ENCODE measurements around the gene ADCY4. TPM values are rescaled to one million over a fixed set of nuclear protein-coding genes. Genes with fewer than 3 reads are reported as not detected.

Gene ADCY4
- total and polyA plus RNA-seq, 2 experiments from 2014 or later, result 0.22 to 0.38 TPM

GRCh38 chr14:24347134-24347533 is 12.3 kb upstream of the ADCY4 start:
- DNase-seq, result no peak
- Histone ChIP-seq H4K20me1 (ENCODE audit: insufficient read depth) (no peaks in the 10 kb centered on the region), H3K36me3 (ENCODE audit: low read depth) (no peaks in the 10 kb centered on the region), H3K27ac (no peak overlapping the region), H3K4me2 (ENCODE audit: unreplicated experiment) (no peak overlapping the region), H3K9me2 (ENCODE audit: insufficient read depth) (no peaks in the 10 kb centered on the region), H3K27me3 (replicated peaks; ENCODE audit: insufficient read depth) (no peaks in the 10 kb centered on the region), H3K4me3 (no peak overlapping the region), H3K4me1 (ENCODE audit: insufficient read depth) (peaks cover 11% of the 10 kb centered on the region), H2AFZ (no peak overlapping the region), H3K9ac (no peak overlapping the region), H3K9me3 (ENCODE audit: low read depth) (no peaks in the 10 kb centered on the region), H3K79me2 (ENCODE audit: insufficient read depth) (no peaks in the 10 kb centered on the region), H3F3A (ENCODE audit: insufficient read depth) (peaks cover 11% of the 10 kb centered on the region)
- TF ChIP-seq EZH2phosphoT487 (IDR thresholded peaks at IDR 0.05; ENCODE audit: insufficient read depth, low read depth) (no peak), EZH2 (IDR thresholded peaks at IDR 0.05; ENCODE audit: insufficient read depth, poor library complexity, severe bottlenecking) (no peak)
- WGBS, 2 experiments (ENCODE audit: low coverage in 1 of 2, low lambda C conversion rate in 2 of 2, missing lambda C conversion rate in 2 of 2), result 40 to 41% methylated on average over 1 of the region's 1 CpG
- in situ Hi-C loops (cut with MboI), result no loop called here

- WGBS, 2 experiments (ENCODE audit: low coverage in 1 of 2, low lambda C conversion rate in 2 of 2, missing lambda C conversion rate in 2 of 2), result 80 to 81% methylated on average over 7 of the region's 7 CpGs
- peak; percentile 39 for DNase-seq
- H3K4me1 ChIP-seq (ENCODE audit: insufficient read depth), result no peaks in the 10 kb centered on the region
- H3K9me3 ChIP-seq (ENCODE audit: low read depth), result no peaks in the 10 kb centered on the region
- H3K27me3 ChIP-seq (replicated peaks; ENCODE audit: insufficient read depth), result no peaks in the 10 kb centered on the region
- no peak for TF ChIP-seq EZH2 (IDR thresholded peaks at IDR 0.05; ENCODE audit: insufficient read depth, poor library complexity, severe bottlenecking)
- TF ChIP-seq EZH2phosphoT487 (IDR thresholded peaks at IDR 0.05; ENCODE audit: insufficient read depth, low read depth), result no peak
- no peak overlapping the region for H3K4me2 ChIP-seq (ENCODE audit: unreplicated experiment)
- H3K36me3 ChIP-seq (ENCODE audit: low read depth), result no peaks in the 10 kb centered on the region
- no peak overlapping the region for H3K4me3 ChIP-seq
- H3K27ac ChIP-seq, result no peak overlapping the region
- in situ Hi-C loops (cut with MboI), result no loop called here
- H3K79me2 ChIP-seq (ENCODE audit: insufficient read depth), result no peaks in the 10 kb centered on the region
- H4K20me1 ChIP-seq (ENCODE audit: insufficient read depth), result no peaks in the 10 kb centered on the region
- no peak overlapping the region for H3K9ac ChIP-seq
- no peak overlapping the region for H2AFZ ChIP-seq
- no peaks in the 10 kb centered on the region for H3F3A ChIP-seq (ENCODE audit: insufficient read depth)
- no peaks in the 10 kb centered on the region for H3K9me2 ChIP-seq (ENCODE audit: insufficient read depth)
These were observed 9.2 kb upstream of the ADCY4 start for GRCh38 chr14:24343795-24344660.

- Histone ChIP-seq H3K9me2 (ENCODE audit: insufficient read depth) (no peaks in the 10 kb centered on the region), H2AFZ (no peak overlapping the region), H3K27me3 (replicated peaks; ENCODE audit: insufficient read depth) (no peaks in the 10 kb centered on the region), H4K20me1 (ENCODE audit: insufficient read depth) (no peaks in the 10 kb centered on the region), H3K4me1 (ENCODE audit: insufficient read depth) (no peaks in the 10 kb centered on the region), H3K79me2 (ENCODE audit: insufficient read depth) (no peaks in the 10 kb centered on the region), H3K27ac (no peak overlapping the region), H3K9me3 (ENCODE audit: low read depth) (no peaks in the 10 kb centered on the region), H3K4me2 (ENCODE audit: unreplicated experiment) (no peak overlapping the region), H3K36me3 (ENCODE audit: low read depth) (no peaks in the 10 kb centered on the region), H3K9ac (no peak overlapping the region), H3K4me3 (no peak overlapping the region), H3F3A (ENCODE audit: insufficient read depth) (no peaks in the 10 kb centered on the region)
- TF ChIP-seq EZH2 (IDR thresholded peaks at IDR 0.05; ENCODE audit: insufficient read depth, poor library complexity, severe bottlenecking) (no peak), EZH2phosphoT487 (IDR thresholded peaks at IDR 0.05; ENCODE audit: insufficient read depth, low read depth) (no peak)
- no peak for DNase-seq
- in situ Hi-C loops (cut with MboI), result no loop called here
- WGBS, 2 experiments (ENCODE audit: low coverage in 1 of 2, low lambda C conversion rate in 2 of 2, missing lambda C conversion rate in 2 of 2), result 66 to 71% methylated on average over 4 of the region's 4 CpGs
These were observed 8.0 kb upstream of the ADCY4 start for GRCh38 chr14:24342889-24343288.

GRCh38 chr14:24340606-24341005 is 5.7 kb upstream of the ADCY4 start:
- Histone ChIP-seq H3K9me3 (ENCODE audit: low read depth) (no peaks in the 10 kb centered on the region), H3K4me3 (no peak overlapping the region), H2AFZ (no peak overlapping the region), H3K4me2 (ENCODE audit: unreplicated experiment) (no peak overlapping the region), H3K27ac (no peak overlapping the region), H3K27me3 (replicated peaks; ENCODE audit: insufficient read depth) (no peaks in the 10 kb centered on the region), H3K79me2 (ENCODE audit: insufficient read depth) (no peaks in the 10 kb centered on the region), H4K20me1 (ENCODE audit: insufficient read depth) (no peaks in the 10 kb centered on the region), H3K9me2 (ENCODE audit: insufficient read depth) (no peaks in the 10 kb centered on the region), H3F3A (ENCODE audit: insufficient read depth) (no peaks in the 10 kb centered on the region), H3K36me3 (ENCODE audit: low read depth) (no peaks in the 10 kb centered on the region), H3K4me1 (ENCODE audit: insufficient read depth) (no peaks in the 10 kb centered on the region), H3K9ac (no peak overlapping the region)
- in situ Hi-C loops (cut with MboI), result no loop called here
- TF ChIP-seq EZH2 (IDR thresholded peaks at IDR 0.05; ENCODE audit: insufficient read depth, poor library complexity, severe bottlenecking) (no peak), EZH2phosphoT487 (IDR thresholded peaks at IDR 0.05; ENCODE audit: insufficient read depth, low read depth) (no peak)
- DNase-seq, result no peak
- WGBS, 2 experiments (ENCODE audit: low coverage in 1 of 2, low lambda C conversion rate in 2 of 2, missing lambda C conversion rate in 2 of 2), result 69% methylated on average over 1 of the region's 1 CpG; no CpG with 5 or more reads in 1 of the 2 experiments

All from GM23248 (cell line).